ENCODE measurements around the gene SKIC8. TPM values are rescaled to one million over a fixed set of nuclear protein-coding genes. Genes with fewer than 3 reads are reported as not detected.

SKIC8 gene
- total RNA-seq, 4 donors from 2014 or later = 29.4 to 85.0 (median 62.9) TPM

- no peak for DNase-seq
- Histone ChIP-seq H3K27ac (no peak overlapping the region), H3K27me3 (no peaks in the 10 kb centered on the region), H3K4me3 (no peak overlapping the region), H3K4me1 (no peaks in the 10 kb centered on the region), H3K9me3 (no peaks in the 10 kb centered on the region), H3K36me3 (no peaks in the 10 kb centered on the region)
- intact Hi-C loops (cut with DNase I; ENCODE audit: low total_unique reads) = no loop called here
- no peak for TF ChIP-seq POLR2A (IDR thresholded peaks at IDR 0.05)
- TF ChIP-seq, protein P1, sequence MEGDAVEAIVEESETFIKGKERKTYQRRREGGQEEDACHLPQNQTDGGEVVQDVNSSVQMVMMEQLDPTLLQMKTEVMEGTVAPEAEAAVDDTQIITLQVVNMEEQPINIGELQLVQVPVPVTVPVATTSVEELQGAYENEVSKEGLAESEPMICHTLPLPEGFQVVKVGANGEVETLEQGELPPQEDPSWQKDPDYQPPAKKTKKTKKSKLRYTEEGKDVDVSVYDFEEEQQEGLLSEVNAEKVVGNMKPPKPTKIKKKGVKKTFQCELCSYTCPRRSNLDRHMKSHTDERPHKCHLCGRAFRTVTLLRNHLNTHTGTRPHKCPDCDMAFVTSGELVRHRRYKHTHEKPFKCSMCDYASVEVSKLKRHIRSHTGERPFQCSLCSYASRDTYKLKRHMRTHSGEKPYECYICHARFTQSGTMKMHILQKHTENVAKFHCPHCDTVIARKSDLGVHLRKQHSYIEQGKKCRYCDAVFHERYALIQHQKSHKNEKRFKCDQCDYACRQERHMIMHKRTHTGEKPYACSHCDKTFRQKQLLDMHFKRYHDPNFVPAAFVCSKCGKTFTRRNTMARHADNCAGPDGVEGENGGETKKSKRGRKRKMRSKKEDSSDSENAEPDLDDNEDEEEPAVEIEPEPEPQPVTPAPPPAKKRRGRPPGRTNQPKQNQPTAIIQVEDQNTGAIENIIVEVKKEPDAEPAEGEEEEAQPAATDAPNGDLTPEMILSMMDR (IDR thresholded peaks at IDR 0.05) = no peak
Measured at GRCh38 chr15:78312536-78312935, 13.1 kb upstream of the SKIC8 start.

GRCh38 chr15:78311292-78311691 is 11.9 kb upstream of the SKIC8 start:
- Histone ChIP-seq H3K4me1 (no peaks in the 10 kb centered on the region), H3K27ac (no peak overlapping the region), H3K27me3 (no peaks in the 10 kb centered on the region), H3K9me3 (no peaks in the 10 kb centered on the region), H3K4me3 (no peak overlapping the region), H3K36me3 (no peaks in the 10 kb centered on the region)
- TF ChIP-seq, protein P1 (IDR thresholded peaks at IDR 0.05) = no peak
- TF ChIP-seq POLR2A (IDR thresholded peaks at IDR 0.05) = no peak
- intact Hi-C loops (cut with DNase I; ENCODE audit: low total_unique reads) = no loop called here
- no peak for DNase-seq

GRCh38 chr15:78308422-78309032 is 9.1 kb upstream of the SKIC8 start:
- no peak for DNase-seq
- intact Hi-C loops (cut with DNase I; ENCODE audit: low total_unique reads) = no loop called here

DNA sequence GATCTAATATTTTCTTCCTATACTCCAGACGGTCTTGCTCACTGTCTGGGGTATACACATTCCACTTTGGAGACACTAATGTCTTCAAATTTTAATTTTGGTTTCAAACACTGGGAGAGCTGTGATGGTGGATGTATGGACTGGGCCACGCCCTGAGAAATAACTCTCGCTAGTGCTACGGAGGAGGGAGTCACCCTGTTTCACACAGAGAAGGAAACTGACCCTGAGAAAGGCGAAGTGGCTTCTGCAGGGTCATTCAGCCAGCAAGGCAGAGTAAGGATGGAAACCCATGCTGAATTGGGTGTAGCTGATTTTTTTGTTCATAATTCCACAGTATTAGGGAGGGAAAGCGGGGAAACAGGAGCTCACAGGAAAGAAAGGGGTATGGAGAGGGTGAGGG is 8.6 kb upstream of the SKIC8 start:
- no peak for TF ChIP-seq POLR2A (IDR thresholded peaks at IDR 0.05)
- TF ChIP-seq, protein P1 (IDR thresholded peaks at IDR 0.05) = no peak
- no peak for DNase-seq
- Histone ChIP-seq H3K4me1 (no peaks in the 10 kb centered on the region), H3K27ac (no peak overlapping the region), H3K4me3 (no peak overlapping the region), H3K27me3 (no peaks in the 10 kb centered on the region), H3K9me3 (no peaks in the 10 kb centered on the region), H3K36me3 (no peaks in the 10 kb centered on the region)
- intact Hi-C loops (cut with DNase I; ENCODE audit: low total_unique reads) = no loop called here

More at GRCh38 chr15:78308422-78309032, 9.1 kb upstream of the SKIC8 start:
- Histone ChIP-seq H3K36me3 (no peaks in the 10 kb centered on the region), H3K4me1 (no peaks in the 10 kb centered on the region), H3K27ac (no peak overlapping the region), H3K4me3 (no peak overlapping the region), H3K27me3 (no peaks in the 10 kb centered on the region), H3K9me3 (no peaks in the 10 kb centered on the region)
- TF ChIP-seq POLR2A (IDR thresholded peaks at IDR 0.05) = no peak
- TF ChIP-seq, protein P1 (IDR thresholded peaks at IDR 0.05) = peak; percentile 15 to 59 (median 32)

GRCh38 chr15:78306176-78306774 is 6.9 kb upstream of the SKIC8 start:
- DNase-seq = no peak
- intact Hi-C loops (cut with DNase I; ENCODE audit: low total_unique reads) = no loop called here
- H3K36me3 ChIP-seq = no peaks in the 10 kb centered on the region
- TF ChIP-seq, protein P1 (IDR thresholded peaks at IDR 0.05) = no peak
- no peak for TF ChIP-seq POLR2A (IDR thresholded peaks at IDR 0.05)
- no peak overlapping the region for H3K4me3 ChIP-seq
- H3K27me3 ChIP-seq = no peaks in the 10 kb centered on the region
- no peak overlapping the region for H3K27ac ChIP-seq
- no peaks in the 10 kb centered on the region for H3K4me1 ChIP-seq
- H3K9me3 ChIP-seq = no peaks in the 10 kb centered on the region
